Measurements from ENCODE around the gene POLR1H.
A peak's percentile ranks its signal among the peaks of the same experiment; 100 is the strongest.

DNA sequence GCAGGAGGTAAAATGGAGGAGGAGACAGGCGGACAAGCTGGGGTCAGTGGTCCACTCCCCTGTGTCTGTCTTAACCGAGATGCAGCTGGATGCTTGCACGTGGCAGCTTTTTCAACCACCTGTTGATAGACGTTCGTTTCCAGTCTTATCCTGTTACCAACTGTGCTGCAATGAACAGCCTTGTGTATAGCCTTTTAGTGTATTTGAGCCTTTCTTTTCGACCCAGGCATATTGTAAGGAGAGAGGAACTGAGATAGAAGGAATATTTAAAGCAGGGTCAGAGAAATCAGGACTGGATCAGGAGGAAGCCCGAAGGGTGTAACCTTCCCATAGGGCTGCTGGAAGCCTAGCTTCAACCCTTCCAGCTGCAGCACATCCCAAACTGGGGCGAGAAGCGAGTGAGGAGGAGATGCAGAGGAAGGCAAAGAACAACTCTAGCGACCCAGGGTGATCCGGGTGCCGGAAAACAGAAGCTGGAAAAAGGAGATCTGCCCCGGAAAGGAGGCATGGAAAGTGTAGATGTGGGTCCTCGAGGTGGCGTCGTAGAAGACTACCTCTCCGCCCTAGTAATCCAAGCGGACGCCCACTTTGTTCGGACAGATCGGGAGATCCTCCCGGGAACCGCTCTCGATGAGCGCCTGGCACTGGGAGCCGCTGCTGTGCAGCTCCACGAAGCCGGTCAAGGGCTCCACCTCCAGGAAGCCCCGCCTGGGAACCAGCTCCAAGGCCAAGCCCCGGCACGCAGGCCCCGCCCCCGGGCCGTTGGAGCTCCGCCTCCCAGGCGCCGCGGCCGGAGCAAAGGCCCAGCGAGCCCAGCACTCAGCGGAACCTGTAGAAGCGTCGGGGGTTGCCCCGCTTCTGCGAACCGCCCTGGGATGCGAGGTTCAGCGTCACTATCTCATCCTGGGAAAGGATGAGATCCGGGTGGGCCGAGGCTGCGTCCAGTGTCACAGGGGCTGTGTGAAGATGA is 40.7 kb downstream of the POLR1H start:
- TF ChIP-seq, protein P1, sequence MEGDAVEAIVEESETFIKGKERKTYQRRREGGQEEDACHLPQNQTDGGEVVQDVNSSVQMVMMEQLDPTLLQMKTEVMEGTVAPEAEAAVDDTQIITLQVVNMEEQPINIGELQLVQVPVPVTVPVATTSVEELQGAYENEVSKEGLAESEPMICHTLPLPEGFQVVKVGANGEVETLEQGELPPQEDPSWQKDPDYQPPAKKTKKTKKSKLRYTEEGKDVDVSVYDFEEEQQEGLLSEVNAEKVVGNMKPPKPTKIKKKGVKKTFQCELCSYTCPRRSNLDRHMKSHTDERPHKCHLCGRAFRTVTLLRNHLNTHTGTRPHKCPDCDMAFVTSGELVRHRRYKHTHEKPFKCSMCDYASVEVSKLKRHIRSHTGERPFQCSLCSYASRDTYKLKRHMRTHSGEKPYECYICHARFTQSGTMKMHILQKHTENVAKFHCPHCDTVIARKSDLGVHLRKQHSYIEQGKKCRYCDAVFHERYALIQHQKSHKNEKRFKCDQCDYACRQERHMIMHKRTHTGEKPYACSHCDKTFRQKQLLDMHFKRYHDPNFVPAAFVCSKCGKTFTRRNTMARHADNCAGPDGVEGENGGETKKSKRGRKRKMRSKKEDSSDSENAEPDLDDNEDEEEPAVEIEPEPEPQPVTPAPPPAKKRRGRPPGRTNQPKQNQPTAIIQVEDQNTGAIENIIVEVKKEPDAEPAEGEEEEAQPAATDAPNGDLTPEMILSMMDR (conservative IDR thresholded peaks at IDR 0.05; ENCODE audit: low read depth, low read length): peak; percentile 37; the same call in 1 of the 2 replicates
- no peak for TF ChIP-seq EZH2 (IDR thresholded peaks at IDR 0.05; ENCODE audit: low read length, unreplicated experiment)
- no peak for TF ChIP-seq EZH2phosphoT487 (IDR thresholded peaks at IDR 0.05; ENCODE audit: borderline replicate concordance, low read length)

Measured in PC-3 (cell line).